Lower lobe of right lung (tissue), 2 donors: ENCODE results near the gene TRIM7. TPM values are rescaled to one million over a fixed set of nuclear protein-coding genes. Genes with fewer than 3 reads are reported as not detected.

Experiments used
- ATAC-seq, 2 donors: fragments of 200-7000 bp; cut with Tn5 transposase; one replicate each; pipeline ENCODE4 v1.9.1; 2020 to 2022; ENCODE audit warnings: mild to moderate bottlenecking in 2 of 2, moderate library complexity in 2 of 2
- DNase-seq: peaks from one replicate; pipeline ENCODE4 v3.0.0-alpha.2; 2020
- H3K27ac ChIP-seq: fragments of 200-600 bp; one replicate; pipeline ENCODE4 v1.8.0; 2022
- H3K27me3 ChIP-seq: fragments of 200-600 bp; one replicate; pipeline ENCODE4 v1.8.0; 2022; ENCODE audit warnings: low read depth
- H3K36me3 ChIP-seq: fragments of 200-600 bp; one replicate; pipeline ENCODE4 v1.8.0; 2022; ENCODE audit warnings: mild to moderate bottlenecking
- H3K4me1 ChIP-seq: fragments of 200-600 bp; one replicate; pipeline ENCODE4 v1.8.0; 2022
- H3K4me3 ChIP-seq: fragments of 200-600 bp; one replicate; pipeline ENCODE4 v1.8.0; 2022; ENCODE audit warnings: mild to moderate bottlenecking
- H3K9me3 ChIP-seq: fragments of 200-600 bp; one replicate; pipeline ENCODE4 v1.8.0; 2022
- CTCF ChIP-seq: fragments of 200-600 bp; IDR thresholded peaks from one replicate; pipeline ENCODE4 v1.8.0; 2022; ENCODE audit warnings: antibody characterized with exemption, mild to moderate bottlenecking
- intact Hi-C: fragments of 100-400 bp; cut with DNase I; formaldehyde crosslinking; loops from one replicate; pipeline ENCODE4 v1.11.0; 2022
- total RNA-seq: library from RNA; stranded (reverse); fragmentation: NEBNext Ultra II Directional; extraction: Animal tissue kit (Norgen Biotek cat#: 25700); gene quantifications from one replicate; pipeline ENCODE4 v1.2.1, GENCODE V29; 2021
- donor health status: DM: no; HTN: yes; CAD: no; lungs with severe emphysema.

TRIM7 gene
- total RNA-seq, 1 donor from 2014 or later, result 4.3 TPM

GRCh38 chr5:181205761-181206649, 1.0 kb upstream of the TRIM7 start:
- intact Hi-C loops, result no loop called here
- Histone ChIP-seq H3K27ac (peak overlapping the region; percentile 71), H3K36me3 (no peaks in the 10 kb centered on the region), H3K27me3 (no peaks in the 10 kb centered on the region), H3K4me3 (peak overlapping the region; percentile 71), H3K4me1 (peaks cover 28% of the 10 kb centered on the region), H3K9me3 (no peaks in the 10 kb centered on the region)
- ATAC-seq, result peak in 1 of 2 donors; percentile 25
- TF ChIP-seq CTCF, result no peak
- DNase-seq, result no peak

DNA sequence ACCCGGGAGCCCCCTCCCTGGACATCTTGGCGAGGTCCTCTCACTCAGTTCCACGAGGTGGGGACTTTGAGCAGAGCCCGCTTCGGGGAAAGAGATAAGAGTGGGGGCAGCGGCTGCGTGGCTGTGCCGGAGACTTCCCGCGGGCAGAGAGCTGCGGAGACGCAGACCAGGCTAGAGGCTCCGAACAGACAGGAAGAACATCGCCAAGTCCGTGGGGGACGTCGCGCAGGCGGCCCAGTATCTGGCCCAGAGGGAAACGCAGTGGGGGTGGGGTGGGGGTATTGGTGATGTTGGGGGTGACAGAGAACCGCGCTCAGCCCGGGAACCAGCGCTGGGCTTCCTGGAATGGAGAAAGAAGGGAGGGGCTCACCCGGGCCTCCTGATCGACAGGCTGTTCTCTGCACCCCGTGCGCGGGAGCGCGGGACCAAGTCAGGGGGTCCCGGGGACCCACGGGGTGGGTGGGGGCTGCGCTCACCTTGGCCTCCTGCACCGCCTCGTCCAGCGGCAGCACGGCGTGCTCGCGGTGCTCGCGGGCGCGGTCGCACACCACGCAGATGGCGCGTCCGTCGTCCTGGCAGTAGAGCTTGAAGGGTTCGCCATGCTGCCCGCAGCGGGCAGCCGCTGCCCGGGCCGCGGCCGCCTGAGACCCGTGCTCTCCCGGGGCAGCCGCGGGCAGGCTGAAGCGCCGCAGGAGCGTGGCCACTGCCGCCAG, 727 bp downstream of the TRIM7 start:
- peak overlapping the region; percentile 71 for H3K4me3 ChIP-seq
- no peaks in the 10 kb centered on the region for H3K36me3 ChIP-seq
- H3K27me3 ChIP-seq, result no peaks in the 10 kb centered on the region
- H3K9me3 ChIP-seq, result no peaks in the 10 kb centered on the region
- intact Hi-C loops, result no loop called here
- DNase-seq, result peak; percentile 56
- ATAC-seq, result peak in 1 of 2 donors; percentile 1
- peaks cover 28% of the 10 kb centered on the region for H3K4me1 ChIP-seq
- H3K27ac ChIP-seq, result peak overlapping the region; percentile 79
- TF ChIP-seq CTCF, result no peak

- peaks cover 28% of the 10 kb centered on the region for H3K4me1 ChIP-seq
- ATAC-seq (no peak), DNase-seq (no peak)
- no peaks in the 10 kb centered on the region for H3K36me3 ChIP-seq
- H3K4me3 ChIP-seq, result peak overlapping the region; percentile 71
- H3K9me3 ChIP-seq, result no peaks in the 10 kb centered on the region
- intact Hi-C loops, result no loop called here
- no peaks in the 10 kb centered on the region for H3K27me3 ChIP-seq
- TF ChIP-seq CTCF, result no peak
- peak overlapping the region; percentile 79 for H3K27ac ChIP-seq
Observed at GRCh38 chr5:181203777-181204112, 1.3 kb downstream of the TRIM7 start.

DNA sequence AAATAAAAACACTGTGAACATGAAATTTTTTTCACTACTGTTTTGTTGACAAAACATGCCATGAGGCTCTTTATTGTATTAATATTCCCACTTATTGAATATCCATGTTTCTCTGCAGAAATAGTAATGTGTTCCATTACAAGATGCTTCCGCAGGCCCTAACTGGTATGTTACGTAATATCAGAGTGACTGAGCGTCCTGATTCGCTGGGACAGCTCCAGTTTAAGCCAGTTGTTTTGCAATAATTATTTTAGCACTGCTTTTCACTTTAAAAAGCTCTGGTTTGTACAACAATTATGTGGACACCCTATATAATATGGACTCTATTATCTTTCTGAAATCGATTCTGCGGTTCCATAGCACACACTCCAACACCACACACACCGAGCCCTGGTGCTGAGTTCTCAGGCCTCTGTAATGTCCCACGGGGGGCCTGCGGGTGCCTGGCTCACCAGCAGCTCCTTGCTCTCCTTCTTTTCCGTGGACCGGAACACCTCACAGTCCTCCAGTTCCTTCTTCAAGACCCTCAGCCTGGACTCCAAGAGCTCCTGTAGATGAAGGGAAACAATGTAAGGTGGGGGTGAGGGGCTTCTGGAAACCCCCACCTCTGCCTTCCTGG, 1.8 kb downstream of the TRIM7 start:
- TF ChIP-seq CTCF, result no peak
- peak overlapping the region; percentile 71 for H3K4me3 ChIP-seq
- peaks cover 28% of the 10 kb centered on the region for H3K4me1 ChIP-seq
- no peaks in the 10 kb centered on the region for H3K27me3 ChIP-seq
- no peaks in the 10 kb centered on the region for H3K9me3 ChIP-seq
- H3K27ac ChIP-seq, result peak overlapping the region; percentile 79
- no peaks in the 10 kb centered on the region for H3K36me3 ChIP-seq
- no peak for DNase-seq
- no peak for ATAC-seq
- intact Hi-C loops, result no loop called here

DNA sequence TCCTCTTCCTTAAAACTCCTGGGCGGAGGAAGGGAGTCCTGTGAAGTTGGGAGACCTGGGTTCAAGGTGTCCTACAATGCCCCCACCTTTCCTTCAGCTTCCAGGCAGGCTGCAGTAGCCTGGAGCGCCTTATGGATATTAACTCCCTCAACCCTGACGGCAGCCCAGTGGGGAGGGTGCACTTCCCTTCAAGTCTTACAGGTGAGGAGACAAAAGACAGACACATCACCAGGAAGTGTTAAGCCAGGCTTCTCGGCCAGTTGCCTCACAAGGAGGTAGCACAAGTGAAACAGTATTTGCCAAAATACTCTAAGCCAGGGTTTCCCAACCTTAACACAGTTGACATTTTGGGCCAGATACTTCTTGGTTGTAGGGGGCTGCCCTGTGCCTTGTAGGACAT, 4.2 kb downstream of the TRIM7 start:
- no peak for TF ChIP-seq CTCF
- ATAC-seq (no peak), DNase-seq (no peak)
- Histone ChIP-seq H3K27me3 (no peaks in the 10 kb centered on the region), H3K36me3 (no peaks in the 10 kb centered on the region), H3K27ac (no peak overlapping the region), H3K4me3 (no peak overlapping the region), H3K9me3 (no peaks in the 10 kb centered on the region), H3K4me1 (peaks cover 20% of the 10 kb centered on the region)
- intact Hi-C loops, result no loop called here
